ENCODE measurements around the gene JAK1. TPM values are rescaled to one million over a fixed set of nuclear protein-coding genes. Genes with fewer than 3 reads are reported as not detected.
"Not testable (repeated sequence)": the region's sequence is repeated elsewhere in the genome, so short reads cannot be mapped to it uniquely, and the experiment has no call there.

Gene JAK1
- total and polyA plus RNA-seq, 2 experiments from 2014 or later = 24.9 to 41.3 TPM

DNA sequence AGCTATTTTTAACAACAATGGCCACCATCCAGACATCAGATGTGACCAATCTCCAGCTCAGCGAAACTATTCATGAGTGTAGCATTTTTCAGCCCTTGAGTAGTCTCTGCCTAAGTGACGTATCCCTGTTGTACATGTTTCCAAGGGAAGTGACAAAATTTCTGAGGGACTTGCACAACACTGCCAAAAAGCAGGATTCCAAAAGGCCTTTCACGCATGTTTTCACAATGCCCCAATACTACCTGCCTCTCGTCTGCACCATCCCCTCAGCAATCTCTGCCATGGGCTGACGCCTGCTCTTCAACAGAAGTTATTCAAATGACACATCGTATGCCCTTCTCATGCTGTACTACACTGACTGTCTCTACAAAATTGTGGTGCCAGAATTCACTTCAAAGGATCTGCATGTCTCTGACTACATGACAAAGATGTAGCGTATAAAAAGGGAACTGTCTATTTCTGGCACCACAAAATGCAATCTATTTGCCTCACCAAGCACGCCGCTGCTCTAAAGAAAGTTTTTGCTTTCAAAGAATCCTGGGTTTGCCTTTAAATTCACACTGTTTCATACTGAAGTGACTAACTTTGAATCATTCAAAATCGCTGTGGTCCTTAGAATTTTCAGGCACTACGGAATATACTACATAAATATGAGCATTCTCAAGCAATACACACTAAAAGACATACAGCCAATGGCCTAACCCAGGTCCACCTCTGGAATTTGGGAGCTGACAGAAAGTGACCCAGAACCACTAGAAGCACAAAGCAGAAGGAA, 32.9 kb downstream of the JAK1 start:
- Histone ChIP-seq H3K9me3 (ENCODE audit: low read depth) (no peaks in the 10 kb centered on the region), H3K36me3 (no peaks in the 10 kb centered on the region), H3K27me3 (no peaks in the 10 kb centered on the region), H3K4me1 (ENCODE audit: low read depth) (peaks cover 11% of the 10 kb centered on the region), H3K4me3 (no peak overlapping the region), H3K27ac (peak overlapping the region; percentile 35)
- DNase-seq (ENCODE audit: low read depth in 1 of 2, low spot score in 1 of 2) = peak in 1 of 2 donors; percentile 94
- TF ChIP-seq, protein P1, sequence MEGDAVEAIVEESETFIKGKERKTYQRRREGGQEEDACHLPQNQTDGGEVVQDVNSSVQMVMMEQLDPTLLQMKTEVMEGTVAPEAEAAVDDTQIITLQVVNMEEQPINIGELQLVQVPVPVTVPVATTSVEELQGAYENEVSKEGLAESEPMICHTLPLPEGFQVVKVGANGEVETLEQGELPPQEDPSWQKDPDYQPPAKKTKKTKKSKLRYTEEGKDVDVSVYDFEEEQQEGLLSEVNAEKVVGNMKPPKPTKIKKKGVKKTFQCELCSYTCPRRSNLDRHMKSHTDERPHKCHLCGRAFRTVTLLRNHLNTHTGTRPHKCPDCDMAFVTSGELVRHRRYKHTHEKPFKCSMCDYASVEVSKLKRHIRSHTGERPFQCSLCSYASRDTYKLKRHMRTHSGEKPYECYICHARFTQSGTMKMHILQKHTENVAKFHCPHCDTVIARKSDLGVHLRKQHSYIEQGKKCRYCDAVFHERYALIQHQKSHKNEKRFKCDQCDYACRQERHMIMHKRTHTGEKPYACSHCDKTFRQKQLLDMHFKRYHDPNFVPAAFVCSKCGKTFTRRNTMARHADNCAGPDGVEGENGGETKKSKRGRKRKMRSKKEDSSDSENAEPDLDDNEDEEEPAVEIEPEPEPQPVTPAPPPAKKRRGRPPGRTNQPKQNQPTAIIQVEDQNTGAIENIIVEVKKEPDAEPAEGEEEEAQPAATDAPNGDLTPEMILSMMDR (IDR thresholded peaks at IDR 0.05; ENCODE audit: low read depth, low read length) = no peak

DNA sequence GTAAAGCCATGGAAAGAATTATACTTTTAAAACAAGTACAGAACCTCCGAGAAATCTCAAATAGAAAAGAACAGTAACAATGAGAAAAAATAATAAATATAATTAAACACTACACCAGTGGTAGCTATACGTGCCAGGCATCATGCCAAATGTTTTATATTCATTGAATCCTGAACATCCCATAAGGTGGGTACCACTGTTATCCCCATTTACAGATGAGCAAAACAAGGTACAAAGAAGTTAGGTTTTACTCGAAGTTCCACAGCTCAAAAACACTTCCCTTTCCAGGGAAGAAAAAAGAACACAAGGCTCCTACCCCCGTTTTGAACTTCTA, 33.4 kb downstream of the JAK1 start:
- H3K36me3 ChIP-seq = no peaks in the 10 kb centered on the region
- H3K27ac ChIP-seq = no peak overlapping the region
- H3K9me3 ChIP-seq (ENCODE audit: low read depth) = no peaks in the 10 kb centered on the region
- TF ChIP-seq, protein P1 (IDR thresholded peaks at IDR 0.05; ENCODE audit: low read depth, low read length) = no peak
- H3K27me3 ChIP-seq = no peaks in the 10 kb centered on the region
- H3K4me1 ChIP-seq (ENCODE audit: low read depth) = peaks cover 11% of the 10 kb centered on the region
- no peak overlapping the region for H3K4me3 ChIP-seq
- no peak for DNase-seq (ENCODE audit: low read depth in 1 of 2, low spot score in 1 of 2)

GRCh38 chr1:64930640-64931039, 35.7 kb downstream of the JAK1 start:
- H3K4me3 ChIP-seq; H3K27me3 ChIP-seq; DNase-seq (ENCODE audit: low read depth in 1 of 2, low spot score in 1 of 2); H3K27ac ChIP-seq; H3K9me3 ChIP-seq (ENCODE audit: low read depth); H3K36me3 ChIP-seq: not testable (repeated sequence)
- H3K4me1 ChIP-seq (ENCODE audit: low read depth) = peaks cover 11% of the 10 kb centered on the region

GRCh38 chr1:64929221-64929620, 37.1 kb downstream of the JAK1 start:
- TF ChIP-seq, protein P1 (IDR thresholded peaks at IDR 0.05; ENCODE audit: low read depth, low read length) = no peak
- Histone ChIP-seq H3K27ac (no peak overlapping the region), H3K4me1 (ENCODE audit: low read depth) (peaks cover 11% of the 10 kb centered on the region), H3K27me3 (no peaks in the 10 kb centered on the region), H3K36me3 (no peaks in the 10 kb centered on the region), H3K9me3 (ENCODE audit: low read depth) (no peaks in the 10 kb centered on the region), H3K4me3 (no peak overlapping the region)
- DNase-seq (ENCODE audit: low read depth in 1 of 2, low spot score in 1 of 2) = no peak

DNA sequence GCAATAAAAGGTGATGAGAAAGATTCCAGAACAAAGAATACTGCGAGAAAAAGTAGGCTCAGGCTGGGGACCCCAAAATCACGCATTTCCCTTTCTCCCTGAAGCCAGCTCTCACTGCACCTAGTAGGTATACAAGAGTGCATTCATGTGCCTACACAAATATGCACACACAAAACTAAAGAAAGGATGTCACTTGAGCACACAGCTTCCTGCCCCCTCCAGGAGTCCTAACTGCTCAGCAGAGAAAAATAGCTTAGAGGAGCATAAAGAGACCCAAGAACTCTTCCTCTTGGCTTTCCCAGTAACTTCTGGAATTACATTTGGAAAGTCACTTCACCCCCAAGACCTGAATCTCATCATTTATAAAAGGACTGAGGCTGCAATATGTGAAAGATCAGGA, 38.0 kb downstream of the JAK1 start:
- no peak overlapping the region for H3K27ac ChIP-seq
- peaks cover 4% of the 10 kb centered on the region for H3K4me1 ChIP-seq (ENCODE audit: low read depth)
- no peaks in the 10 kb centered on the region for H3K27me3 ChIP-seq
- no peaks in the 10 kb centered on the region for H3K36me3 ChIP-seq
- TF ChIP-seq, protein P1 (IDR thresholded peaks at IDR 0.05; ENCODE audit: low read depth, low read length) = no peak
- H3K9me3 ChIP-seq (ENCODE audit: low read depth) = no peaks in the 10 kb centered on the region
- no peak overlapping the region for H3K4me3 ChIP-seq
- no peak for DNase-seq (ENCODE audit: low read depth in 1 of 2, low spot score in 1 of 2)

DNA sequence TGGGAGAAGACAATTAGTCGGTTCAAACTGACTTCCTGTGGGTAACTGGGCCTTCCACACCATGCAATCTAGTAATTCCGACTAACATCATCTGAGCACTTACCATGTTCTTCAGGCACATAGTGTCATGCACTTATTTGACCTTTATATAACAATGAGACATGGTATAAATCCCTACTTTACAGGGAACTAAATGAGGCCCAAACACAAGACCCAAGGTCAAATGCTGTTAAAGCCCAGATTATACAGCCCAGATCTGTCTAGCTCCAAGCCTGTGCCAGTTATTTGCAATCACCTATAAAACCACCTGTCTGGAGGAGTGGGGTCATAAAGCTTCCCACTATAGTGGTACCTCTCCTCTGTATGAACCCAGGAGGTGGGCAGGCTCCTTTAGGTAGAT, 40.8 kb downstream of the JAK1 start:
- no peaks in the 10 kb centered on the region for H3K36me3 ChIP-seq
- no peak overlapping the region for H3K27ac ChIP-seq
- DNase-seq (ENCODE audit: low read depth in 1 of 2, low spot score in 1 of 2) = no peak
- H3K27me3 ChIP-seq = no peaks in the 10 kb centered on the region
- no peaks in the 10 kb centered on the region for H3K9me3 ChIP-seq (ENCODE audit: low read depth)
- TF ChIP-seq, protein P1 (IDR thresholded peaks at IDR 0.05; ENCODE audit: low read depth, low read length) = no peak
- H3K4me3 ChIP-seq = no peak overlapping the region
- peaks cover 13% of the 10 kb centered on the region for H3K4me1 ChIP-seq (ENCODE audit: low read depth)
